Activated CD8-positive, alpha-beta memory T cell treated with anti-CD3 and anti-CD28 coated beads, Interleukin-2, amount 50 U/mL, for 4 hours (primary cell): ENCODE data around the gene CNTNAP2.
"Not testable (repeated sequence)": the region's sequence is repeated elsewhere in the genome, so short reads cannot be mapped to it uniquely, and the experiment has no call there.

Source experiments
- DNase-seq: peaks from one replicate; pipeline ENCODE4 v3.0.0-alpha.2; 2020

The CNTNAP2 gene

GRCh38 chr7:148395352-148395811 is 2278.8 kb downstream of the CNTNAP2 start:
- no peak for DNase-seq

GRCh38 chr7:148395990-148396716 is 2279.6 kb downstream of the CNTNAP2 start:
- no peak for DNase-seq

GRCh38 chr7:148397056-148397455 is 2280.5 kb downstream of the CNTNAP2 start:
- no peak for DNase-seq

- no peak for DNase-seq
Observed at GRCh38 chr7:148397551-148397950, 2280.9 kb downstream of the CNTNAP2 start.

- no peak for DNase-seq
Observed at GRCh38 chr7:148397985-148398384, 2281.4 kb downstream of the CNTNAP2 start.

- no peak for DNase-seq
Observed at GRCh38 chr7:148398844-148399365, 2282.3 kb downstream of the CNTNAP2 start.

GRCh38 chr7:148400101-148400500 is 2283.5 kb downstream of the CNTNAP2 start:
- DNase-seq = no peak

GRCh38 chr7:148402159-148402558 is 2285.6 kb downstream of the CNTNAP2 start:
- DNase-seq = no peak

- DNase-seq = no peak
Observed at GRCh38 chr7:148403466-148403993, 2286.9 kb downstream of the CNTNAP2 start.

GRCh38 chr7:148408307-148408706 is 2291.7 kb downstream of the CNTNAP2 start:
- DNase-seq = no peak

- no peak for DNase-seq
Observed at GRCh38 chr7:148410905-148411304, 2294.3 kb downstream of the CNTNAP2 start.

GRCh38 chr7:148412691-148413090 is 2296.1 kb downstream of the CNTNAP2 start:
- no peak for DNase-seq

GRCh38 chr7:148419856-148420832 is 2303.5 kb downstream of the CNTNAP2 start:
- no peak for DNase-seq

- DNase-seq = no peak
Observed at GRCh38 chr7:148422030-148422429, 2305.4 kb downstream of the CNTNAP2 start.

- DNase-seq = not testable (repeated sequence)
Observed at GRCh38 chr7:148426393-148426792, 2309.8 kb downstream of the CNTNAP2 start.

- DNase-seq = not testable (repeated sequence)
Observed at GRCh38 chr7:148430690-148431089, 2314.1 kb downstream of the CNTNAP2 start.

GRCh38 chr7:148433521-148434180 is 2317.1 kb downstream of the CNTNAP2 start:
- DNase-seq = no peak

GRCh38 chr7:148434181-148434757 is 2317.7 kb downstream of the CNTNAP2 start:
- no peak for DNase-seq

- DNase-seq = no peak
Observed at GRCh38 chr7:148434887-148435286, 2318.3 kb downstream of the CNTNAP2 start.

GRCh38 chr7:148435715-148436114 is 2319.1 kb downstream of the CNTNAP2 start:
- no peak for DNase-seq

GRCh38 chr7:148436135-148436534 is 2319.5 kb downstream of the CNTNAP2 start:
- DNase-seq = no peak

GRCh38 chr7:148436571-148436970 is 2320.0 kb downstream of the CNTNAP2 start:
- DNase-seq = no peak
